Spleen (tissue), 11 donors: Measurements from ENCODE around the gene C1QL4. TPM values are rescaled to one million over a fixed set of nuclear protein-coding genes. Genes with fewer than 3 reads are reported as not detected.

Experiments
- DNase-seq: peaks from one replicate; pipeline ENCODE4 v3.0.0-alpha.2; 2020
- H3K27ac ChIP-seq, 8 donors: fragments of 200-600 bp; sonication (generic) in 7 of 8; 1 replicate in 4 of 8; 2 replicates in 4 of 8; pipeline versions ENCODE4 v1.5.0 to v1.8.0; 2016 to 2021; ENCODE audit warnings: inconsistent platforms in 4 of 8, mild to moderate bottlenecking in 4 of 8, moderate library complexity in 1 of 8
- H3K27me3 ChIP-seq, 7 donors: fragments of 200-600 bp; sonication (generic) in 6 of 7; replicated peaks in 1 of 7; 1 replicate in 4 of 7; 2 replicates in 3 of 7; pipeline versions ENCODE4 v1.5.0 to v1.8.0; 2016 to 2021; ENCODE audit warnings: inconsistent platforms in 3 of 7, mild to moderate bottlenecking in 1 of 7
- H3K36me3 ChIP-seq, 6 donors: fragments of 200-600 bp; sonication (generic) in 5 of 6; 1 replicate in 4 of 6; 2 replicates in 2 of 6; pipeline versions ENCODE4 v1.5.0 to v1.8.0; 2016 to 2021; ENCODE audit warnings: inconsistent platforms in 2 of 6
- H3K4me1 ChIP-seq, 6 donors: fragments of 200-600 bp; sonication (generic) in 5 of 6; 1 replicate in 3 of 6; 2 replicates in 3 of 6; pipeline versions ENCODE4 v1.5.0 to v1.8.0; 2016 to 2021; ENCODE audit warnings: inconsistent platforms in 3 of 6
- H3K4me3 ChIP-seq, 8 donors: fragments of 200-600 bp; sonication (generic) in 7 of 8; 1 replicate in 4 of 8; 2 replicates in 4 of 8; pipeline versions ENCODE4 v1.5.0 to v1.8.0; 2016 to 2021; ENCODE audit warnings: inconsistent platforms in 4 of 8, mild to moderate bottlenecking in 4 of 8, moderate library complexity in 2 of 8
- H3K9me3 ChIP-seq, 8 donors: fragments of 200-600 bp; sonication (generic) in 7 of 8; 1 replicate in 4 of 8; 2 replicates in 4 of 8; pipeline versions ENCODE4 v1.5.0 to v1.8.0; 2016 to 2021; ENCODE audit warnings: inconsistent platforms in 4 of 8
- POLR2A ChIP-seq, 3 donors: fragments of 450-650 bp; IDR thresholded peaks; one replicate each; pipeline ENCODE4 v1.5.1; 2017; ENCODE audit warnings: antibody characterized with exemption in 3 of 3, mild to moderate bottlenecking in 1 of 3
- POLR2AphosphoS5 ChIP-seq, 3 donors: sonication (generic); formaldehyde crosslinking; IDR thresholded peaks; one replicate each; pipeline ENCODE4 v1.5.1; 2017; ENCODE audit warnings: antibody characterized with exemption in 3 of 3
- WGBS, 5 donors: extraction: QIAGEN DNeasy Blood & Tissue Kit in 3 of 5; methylation state at CpG; one replicate each; pipeline versions ENCODE4 v1.1.5 to v1.1.7; 2013 to 2018; 5-methylcytosine and 5-hydroxymethylcytosine counted together
- intact Hi-C: fragments of 100-400 bp; cut with DNase I; formaldehyde crosslinking; loops from one replicate; pipeline ENCODE4 v1.15.0; 2023; ENCODE audit warnings: low total_unique reads
- polyA plus RNA-seq, 3 donors: library from polyadenylated mRNA; stranded (reverse); fragments of 200-250 nt; gene quantifications; one replicate each; pipeline ENCODE4 v1.2.1, GENCODE V29; 2013
- total RNA-seq, 7 donors: library from RNA; depleted of rRNA in 3 of 7; stranded (reverse); fragments of >200 nt in 3 of 7; fragmentation: NEBNext Ultra II Directional in 4 of 7; extraction: Animal tissue kit (Norgen Biotek cat#: 25700) in 4 of 7; gene quantifications; one replicate each; pipeline versions ENCODE4 v1.1.0 to v1.2.1, GENCODE V29; 2016 to 2021
- TF ChIP-seq, protein P1 (sequence below), 11 experiments: fragments of 200-600 bp in 7 of 11; fragments of 450-650 bp in 4 of 11; sonication (generic) in 4 of 11; IDR thresholded peaks in 8 of 11; conservative IDR thresholded peaks in 3 of 11; 1 replicate in 7 of 11; 2 replicates in 4 of 11; pipeline versions ENCODE4 v1.4.0 to v1.8.0; 2016 to 2021; ENCODE audit warnings: antibody characterized with exemption in 11 of 11, inconsistent platforms in 4 of 11, mild to moderate bottlenecking in 1 of 11
- donor health status: healthy with polysubstance abuse.
- donor health status: DM: no; HTN: no; CAD: no; lungs with moderate emphysema.
- donor health status: DM: no; HTN: no; CAD: no.
- donor health status: Bipolar disorder and iron deficiency.
- donor health status: healthy.
- donor health status: DM: no; HTN: no; CAD: no.
- donor health status: DM: yes; HTN: yes; CAD: no.

Gene C1QL4
- total and polyA plus RNA-seq, 10 donors = not detected

DNA sequence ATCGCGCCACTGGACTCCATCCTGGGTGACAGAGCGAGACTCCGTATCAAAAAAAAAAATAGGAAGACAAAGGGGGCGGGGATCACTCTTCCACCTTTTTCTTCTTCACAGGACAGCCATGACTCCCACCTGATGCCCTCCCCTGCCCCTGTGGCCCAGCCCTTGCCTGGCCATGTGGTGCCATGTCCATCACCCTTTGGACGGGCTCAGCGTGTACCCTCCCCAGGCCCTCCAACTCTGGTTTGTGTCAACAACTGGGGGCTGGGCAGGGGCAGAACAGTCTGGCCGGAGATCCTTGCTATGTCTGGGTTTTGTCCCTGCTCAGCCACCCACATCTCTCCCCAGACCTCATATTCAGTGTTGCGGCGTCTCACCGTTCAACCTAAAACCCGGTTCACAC, 8.2 kb downstream of the C1QL4 start:
- WGBS, 5 donors = 96 to 99% (median 98%) methylated on average over 12 of the region's 12 CpGs
- Histone ChIP-seq H3K27ac (no peak overlapping the region), H3K36me3 (peaks cover 0 to 56% (median 0%) of the 10 kb centered on the region in 6 donors), H3K27me3 (peaks cover 3 to 37% (median 16%) of the 10 kb centered on the region in 7 donors), H3K4me3 (no peak overlapping the region), H3K9me3 (no peaks in the 10 kb centered on the region), H3K4me1 (peaks cover 0 to 24% (median 8%) of the 10 kb centered on the region in 6 donors)
- TF ChIP-seq, protein P1, sequence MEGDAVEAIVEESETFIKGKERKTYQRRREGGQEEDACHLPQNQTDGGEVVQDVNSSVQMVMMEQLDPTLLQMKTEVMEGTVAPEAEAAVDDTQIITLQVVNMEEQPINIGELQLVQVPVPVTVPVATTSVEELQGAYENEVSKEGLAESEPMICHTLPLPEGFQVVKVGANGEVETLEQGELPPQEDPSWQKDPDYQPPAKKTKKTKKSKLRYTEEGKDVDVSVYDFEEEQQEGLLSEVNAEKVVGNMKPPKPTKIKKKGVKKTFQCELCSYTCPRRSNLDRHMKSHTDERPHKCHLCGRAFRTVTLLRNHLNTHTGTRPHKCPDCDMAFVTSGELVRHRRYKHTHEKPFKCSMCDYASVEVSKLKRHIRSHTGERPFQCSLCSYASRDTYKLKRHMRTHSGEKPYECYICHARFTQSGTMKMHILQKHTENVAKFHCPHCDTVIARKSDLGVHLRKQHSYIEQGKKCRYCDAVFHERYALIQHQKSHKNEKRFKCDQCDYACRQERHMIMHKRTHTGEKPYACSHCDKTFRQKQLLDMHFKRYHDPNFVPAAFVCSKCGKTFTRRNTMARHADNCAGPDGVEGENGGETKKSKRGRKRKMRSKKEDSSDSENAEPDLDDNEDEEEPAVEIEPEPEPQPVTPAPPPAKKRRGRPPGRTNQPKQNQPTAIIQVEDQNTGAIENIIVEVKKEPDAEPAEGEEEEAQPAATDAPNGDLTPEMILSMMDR (IDR thresholded peaks at IDR 0.05 in 8 of 11, conservative IDR thresholded peaks at IDR 0.05 in 3 of 11) = no peak
- no peak for TF ChIP-seq POLR2AphosphoS5 (IDR thresholded peaks at IDR 0.05)
- no peak for TF ChIP-seq POLR2A (IDR thresholded peaks at IDR 0.05)
- intact Hi-C loops = no loop called here
- no peak for DNase-seq

DNA sequence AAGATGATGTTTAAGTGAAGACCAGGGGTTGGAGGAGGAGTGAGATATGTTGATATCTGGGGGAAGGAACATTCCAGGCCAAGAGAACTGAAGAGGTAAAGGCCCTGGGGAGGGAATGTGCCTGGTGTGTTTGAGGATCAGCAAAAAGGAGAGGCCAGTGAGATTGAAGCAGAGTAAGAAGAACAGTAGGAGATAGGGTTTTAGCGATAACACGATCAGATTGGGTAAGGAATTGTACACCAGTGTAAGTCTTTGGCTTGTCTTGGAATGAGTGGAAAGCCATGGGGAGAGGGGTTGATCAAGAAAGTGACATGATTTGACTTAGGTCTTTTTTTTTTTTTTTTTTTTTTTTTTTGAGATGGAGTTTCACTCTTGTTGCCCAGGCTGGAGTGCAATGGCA, 9.1 kb downstream of the C1QL4 start:
- H3K36me3 ChIP-seq = peaks cover 0 to 56% (median 0%) of the 10 kb centered on the region in 6 donors
- no peaks in the 10 kb centered on the region for H3K9me3 ChIP-seq
- 89 to 96% (median 96%) methylated on average over 2 of the region's 2 CpGs for WGBS, 5 donors
- peaks cover 0 to 27% (median 6%) of the 10 kb centered on the region in 7 donors for H3K27me3 ChIP-seq
- H3K27ac ChIP-seq = no peak overlapping the region
- DNase-seq = no peak
- intact Hi-C loops = no loop called here
- TF ChIP-seq, protein P1 (IDR thresholded peaks at IDR 0.05 in 8 of 11, conservative IDR thresholded peaks at IDR 0.05 in 3 of 11) = no peak
- no peak overlapping the region for H3K4me3 ChIP-seq
- H3K4me1 ChIP-seq = peaks cover 0 to 23% (median 12%) of the 10 kb centered on the region in 6 donors

DNA sequence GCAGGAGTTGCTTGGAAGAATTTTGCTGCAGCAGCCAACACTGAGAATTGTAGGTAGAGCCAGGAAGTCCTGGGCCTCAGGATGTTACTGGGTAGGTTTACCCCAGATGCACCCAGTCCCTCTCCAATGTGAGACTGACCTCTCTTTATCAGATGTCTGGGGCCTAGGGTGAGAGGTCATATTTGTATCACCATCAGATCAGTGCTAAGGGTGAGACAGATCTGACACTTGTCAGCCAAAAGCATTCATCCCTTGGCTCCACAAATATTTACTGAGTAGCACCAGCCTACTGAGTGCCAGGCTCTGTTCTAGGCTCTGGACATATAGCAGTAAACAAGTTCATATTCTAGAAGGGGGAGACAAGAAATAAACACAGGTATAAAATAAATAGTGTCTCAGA, 9.6 kb downstream of the C1QL4 start:
- intact Hi-C loops = no loop called here
- peaks cover 0 to 56% (median 0%) of the 10 kb centered on the region in 6 donors for H3K36me3 ChIP-seq
- no peak for TF ChIP-seq POLR2A (IDR thresholded peaks at IDR 0.05)
- TF ChIP-seq POLR2AphosphoS5 (IDR thresholded peaks at IDR 0.05) = no peak
- TF ChIP-seq, protein P1 (IDR thresholded peaks at IDR 0.05 in 8 of 11, conservative IDR thresholded peaks at IDR 0.05 in 3 of 11) = no peak
- peaks cover 0 to 22% (median 2%) of the 10 kb centered on the region in 7 donors for H3K27me3 ChIP-seq
- no peak overlapping the region for H3K27ac ChIP-seq
- no peak overlapping the region for H3K4me3 ChIP-seq
- peaks cover 0 to 20% (median 11%) of the 10 kb centered on the region in 6 donors for H3K4me1 ChIP-seq
- H3K9me3 ChIP-seq = no peaks in the 10 kb centered on the region
- DNase-seq = no peak

DNA sequence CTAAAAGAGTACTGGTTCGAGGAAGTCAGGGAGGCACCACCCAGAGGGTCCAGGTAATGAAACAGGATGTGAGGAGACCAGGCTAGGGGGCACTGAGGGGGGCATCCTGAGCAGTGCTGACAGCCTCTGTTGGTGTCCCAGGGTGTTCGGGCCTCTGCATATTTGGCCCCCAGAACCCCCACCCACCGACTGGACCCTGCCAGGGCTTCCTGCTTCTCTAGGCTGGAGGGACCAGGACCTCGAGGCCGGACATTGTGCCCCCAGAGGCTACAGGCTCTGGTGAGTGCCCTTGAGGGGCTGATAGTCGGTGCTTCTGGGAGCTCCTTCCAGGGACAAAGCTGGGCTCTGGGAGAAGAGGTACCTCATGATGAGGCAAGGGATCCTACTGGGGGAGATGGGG, 11.4 kb downstream of the C1QL4 start:
- Histone ChIP-seq H3K4me1 (peaks cover 4 to 29% (median 18%) of the 10 kb centered on the region in 6 donors), H3K27me3 (peaks cover 0 to 5% (median 0%) of the 10 kb centered on the region in 7 donors), H3K27ac (no peak overlapping the region), H3K36me3 (peaks cover 0 to 49% (median 0%) of the 10 kb centered on the region in 6 donors), H3K4me3 (no peak overlapping the region), H3K9me3 (no peaks in the 10 kb centered on the region)
- intact Hi-C loops = no loop called here
- WGBS, 5 donors = 95 to 97% (median 95%) methylated on average over 3 to 6 of the region's 6 CpGs
- TF ChIP-seq, protein P1 (IDR thresholded peaks at IDR 0.05 in 8 of 11, conservative IDR thresholded peaks at IDR 0.05 in 3 of 11) = no peak
- TF ChIP-seq POLR2A (IDR thresholded peaks at IDR 0.05) = no peak
- no peak for TF ChIP-seq POLR2AphosphoS5 (IDR thresholded peaks at IDR 0.05)
- DNase-seq = no peak
